ENCODE data around the gene PRF1.
"Not testable (repeated sequence)": the region's sequence is repeated elsewhere in the genome, so short reads cannot be mapped to it uniquely, and the experiment has no call there.

The PRF1 gene

DNA sequence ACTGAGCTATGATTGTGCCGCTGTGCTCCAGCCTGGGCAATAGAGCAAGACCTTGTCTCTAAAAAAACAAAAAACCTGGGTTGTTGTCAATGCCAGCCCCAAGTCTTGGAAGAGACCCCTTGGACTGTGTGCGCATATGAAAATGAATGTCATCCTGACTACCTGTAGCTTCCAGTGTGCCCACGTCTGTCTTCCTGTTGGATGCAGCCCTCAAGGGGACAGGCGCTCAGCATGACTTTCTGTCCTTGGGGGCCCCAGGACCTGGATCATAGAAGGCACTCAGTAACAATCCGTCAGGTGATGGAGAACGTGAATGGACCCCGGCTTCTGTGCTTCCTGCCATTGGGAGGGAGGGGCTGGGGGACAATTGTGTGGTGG, 9.0 kb downstream of the PRF1 start:
- DNase-seq: peak in 1 of 2 donors; percentile 9

DNA sequence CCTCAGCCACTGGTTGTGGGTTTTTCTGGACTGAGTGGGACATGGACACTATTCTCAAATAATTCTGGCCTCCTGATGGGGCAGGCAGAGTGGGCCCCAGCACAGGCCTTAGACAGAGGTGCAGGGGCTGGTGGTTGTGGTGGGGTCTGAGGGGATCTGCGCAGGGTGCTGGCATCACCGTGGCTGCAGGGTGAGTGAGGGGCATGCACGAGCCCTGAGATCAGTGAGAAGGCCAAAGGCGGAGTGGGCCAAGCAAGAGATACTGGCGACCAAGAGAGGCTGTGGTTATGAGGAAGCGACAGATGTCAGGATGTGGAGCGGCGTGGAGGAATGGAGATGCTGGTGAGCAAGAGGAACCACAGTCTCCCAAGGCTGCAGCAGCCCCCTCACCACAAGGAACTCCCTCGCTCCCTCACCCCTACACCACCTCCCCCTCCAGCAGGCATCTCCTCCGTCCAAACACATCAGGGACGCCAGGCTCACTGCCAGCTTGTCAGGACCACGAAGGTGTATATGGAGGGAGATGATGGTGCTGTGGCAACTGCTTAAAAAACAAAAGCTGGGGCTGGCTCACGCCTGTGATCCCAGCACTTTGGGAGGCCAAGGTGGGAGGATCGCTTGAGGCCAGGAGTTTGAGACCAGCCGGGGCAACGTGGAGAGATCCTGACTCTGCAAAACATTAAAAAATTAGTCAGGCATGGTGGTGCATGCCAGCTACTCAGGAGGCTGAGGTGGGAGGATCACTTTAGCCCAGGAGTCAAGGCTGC, 9.6 kb downstream of the PRF1 start:
- DNase-seq: peak in 1 of 2 donors; percentile 11

- peak in 1 of 2 donors; percentile 13 for DNase-seq
Measured at GRCh38 chr10:70592186-70592735, 10.3 kb downstream of the PRF1 start.

GRCh38 chr10:70590655-70591416, 11.7 kb downstream of the PRF1 start:
- peak in 1 of 2 donors; percentile 11 for DNase-seq

DNA sequence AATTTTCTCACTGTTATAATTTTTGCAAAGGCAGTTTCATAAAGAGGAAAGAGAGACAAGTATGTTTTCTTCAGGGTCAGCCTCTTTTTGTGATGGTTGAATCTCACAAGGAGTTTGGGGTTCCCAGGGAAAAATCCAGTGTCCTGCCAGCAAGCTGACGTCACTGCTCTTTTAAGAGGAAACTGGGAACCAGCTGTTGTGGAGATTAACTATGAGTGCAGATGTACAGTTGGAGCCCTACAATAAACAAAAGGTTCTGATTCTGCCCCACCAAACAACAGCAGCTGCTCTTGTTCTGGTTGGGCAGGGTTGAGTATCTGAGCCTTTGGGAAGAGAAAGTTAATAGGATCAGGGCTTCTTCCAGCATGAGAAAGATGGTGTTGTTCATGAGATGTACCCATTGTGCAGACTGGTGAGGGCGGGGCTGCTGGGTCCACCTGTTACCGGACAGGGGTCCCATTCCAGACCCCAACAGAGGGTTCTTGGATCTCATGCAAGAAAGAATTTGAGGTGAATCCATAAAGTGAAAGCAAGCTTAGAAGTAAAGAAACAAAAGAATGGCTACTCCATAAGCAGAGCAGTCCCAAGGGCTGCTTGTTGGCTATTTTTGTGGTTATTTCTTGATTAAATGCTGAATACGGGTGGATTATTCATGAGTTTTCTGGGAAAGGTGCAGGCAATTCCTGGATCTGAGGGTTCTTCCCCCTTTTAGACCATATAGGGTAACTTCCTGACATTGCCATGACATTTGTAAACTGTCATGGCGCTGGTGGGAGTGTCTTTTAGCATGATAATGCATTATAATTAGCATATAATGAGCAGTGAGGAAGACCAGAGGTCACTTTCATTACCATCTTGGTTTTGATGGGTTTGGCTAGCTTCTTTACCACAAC, 12.5 kb downstream of the PRF1 start:
- peak in 1 of 2 donors; percentile 12 for DNase-seq

- DNase-seq: peak in 1 of 2 donors; percentile 10
Measured at GRCh38 chr10:70588859-70589570, 13.5 kb downstream of the PRF1 start.

DNA sequence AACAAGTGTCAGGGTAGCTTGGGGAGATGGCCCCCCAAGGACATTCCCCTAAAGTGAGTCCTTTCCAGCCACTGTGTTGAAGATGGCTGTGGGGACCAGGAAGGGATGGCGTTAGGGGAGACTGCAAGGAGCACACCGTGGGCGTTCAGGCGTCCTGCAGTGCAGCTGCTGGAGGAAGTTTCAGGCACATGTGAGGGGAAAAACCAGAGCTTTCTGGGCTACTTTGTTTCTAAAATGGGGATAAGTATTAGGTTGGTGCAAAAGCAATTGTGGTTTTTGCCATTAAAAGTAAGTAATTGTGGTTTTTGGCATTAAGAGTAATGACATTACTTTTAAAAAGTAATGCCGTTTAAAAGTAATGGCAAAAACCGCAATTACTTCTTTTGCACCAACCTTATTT, 14.3 kb downstream of the PRF1 start:
- DNase-seq: peak in 1 of 2 donors; percentile 9

- DNase-seq: no peak
Measured at GRCh38 chr10:70587045-70587658, 15.4 kb downstream of the PRF1 start.

DNA sequence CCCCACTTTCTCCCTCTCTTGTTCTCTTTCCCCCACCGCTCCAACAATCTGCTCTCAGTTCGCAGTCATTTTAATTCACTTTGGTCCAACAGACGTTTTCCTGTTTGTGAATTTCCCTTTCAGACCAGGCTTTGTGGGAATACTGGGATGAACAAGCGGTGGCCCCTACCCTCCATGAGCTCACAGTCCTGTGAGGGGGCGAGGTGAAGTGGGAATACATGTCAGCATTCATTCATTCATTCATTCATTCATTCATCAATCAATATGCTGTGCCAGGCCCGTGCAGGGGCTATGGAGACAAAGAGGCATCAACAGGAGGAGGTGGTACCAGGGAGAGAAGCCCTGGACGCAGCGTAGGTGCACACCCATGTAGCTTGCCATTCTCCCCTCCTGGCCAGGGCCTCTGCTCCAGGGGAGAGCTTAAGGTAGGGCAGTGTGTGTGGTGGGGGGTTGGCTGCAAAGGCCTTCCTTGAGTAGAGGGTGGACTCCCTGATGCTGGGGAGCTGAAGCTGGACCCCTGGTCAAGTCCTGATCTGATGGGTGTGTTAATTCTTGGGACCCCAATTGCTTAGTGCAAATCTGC, 16.1 kb downstream of the PRF1 start:
- no peak for DNase-seq

- no peak for DNase-seq
Measured at GRCh38 chr10:70585578-70586169, 16.9 kb downstream of the PRF1 start.

GRCh38 chr10:70584909-70585544, 17.5 kb downstream of the PRF1 start:
- no peak for DNase-seq

DNA sequence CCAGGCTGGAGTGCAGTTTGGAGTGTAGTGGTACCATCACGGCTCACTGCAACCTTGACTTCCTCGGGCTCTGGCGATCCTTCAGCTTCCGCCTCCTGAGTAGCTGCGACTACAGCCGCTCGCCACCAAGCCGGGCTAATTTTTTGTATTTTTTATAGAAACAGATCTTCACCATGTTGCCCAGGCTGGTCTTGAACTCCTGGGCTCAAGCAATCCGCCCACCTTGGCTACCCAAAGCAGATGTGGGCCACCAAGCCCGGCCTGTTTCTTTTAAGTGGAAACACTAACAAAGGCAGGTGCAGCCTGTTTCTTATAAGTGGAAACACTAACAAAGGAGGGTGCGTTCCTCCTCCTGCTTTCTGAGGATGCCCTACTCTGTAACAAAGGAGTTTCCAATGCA, 18.2 kb downstream of the PRF1 start:
- no peak for DNase-seq

GRCh38 chr10:70583669-70584037, 18.9 kb downstream of the PRF1 start:
- no peak for DNase-seq

DNA sequence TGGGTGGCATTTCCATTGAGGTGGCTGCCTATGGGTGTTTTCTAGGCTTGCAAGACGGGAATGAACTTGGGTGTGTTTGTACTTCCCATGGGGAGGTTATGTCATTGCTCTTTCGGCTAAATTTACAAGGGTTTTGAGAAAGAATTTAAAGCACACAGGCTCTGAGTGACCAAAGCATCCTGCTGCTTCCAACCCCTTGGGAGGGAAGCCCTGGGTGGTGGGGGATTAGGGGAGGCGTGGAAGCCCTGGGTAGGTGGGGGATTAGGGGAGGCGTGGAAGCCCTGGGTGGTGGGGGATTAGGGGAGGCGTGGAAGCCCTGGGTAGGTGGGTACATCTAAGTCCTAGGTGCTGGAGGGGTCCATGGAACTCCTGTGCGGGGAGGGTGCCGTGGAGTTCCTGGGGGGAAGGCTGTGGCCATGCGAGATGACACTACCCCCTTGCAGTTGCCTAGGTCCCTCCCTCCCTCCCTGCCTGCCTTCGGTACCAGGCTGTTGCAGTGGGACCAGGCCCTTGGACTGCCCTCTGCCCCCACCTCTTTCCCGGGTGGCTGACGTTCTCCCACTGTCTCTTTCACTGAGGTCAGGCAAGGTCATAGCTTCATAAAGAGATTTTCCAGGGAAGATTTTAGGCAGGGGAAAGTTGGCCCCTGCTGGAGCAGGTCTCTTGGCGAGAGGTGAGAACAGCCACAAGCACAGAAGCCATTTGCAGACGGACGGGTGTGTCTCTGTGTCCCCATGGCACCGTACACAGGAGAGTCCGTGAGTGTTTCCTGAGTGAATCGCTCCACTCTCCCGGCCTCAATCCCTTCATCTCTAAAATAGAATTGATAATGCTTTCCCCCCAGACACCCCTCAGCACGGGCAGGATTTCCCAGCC, 19.5 kb downstream of the PRF1 start:
- no peak for DNase-seq

GRCh38 chr10:70581176-70581575, 21.4 kb downstream of the PRF1 start:
- DNase-seq: not testable (repeated sequence)

DNA sequence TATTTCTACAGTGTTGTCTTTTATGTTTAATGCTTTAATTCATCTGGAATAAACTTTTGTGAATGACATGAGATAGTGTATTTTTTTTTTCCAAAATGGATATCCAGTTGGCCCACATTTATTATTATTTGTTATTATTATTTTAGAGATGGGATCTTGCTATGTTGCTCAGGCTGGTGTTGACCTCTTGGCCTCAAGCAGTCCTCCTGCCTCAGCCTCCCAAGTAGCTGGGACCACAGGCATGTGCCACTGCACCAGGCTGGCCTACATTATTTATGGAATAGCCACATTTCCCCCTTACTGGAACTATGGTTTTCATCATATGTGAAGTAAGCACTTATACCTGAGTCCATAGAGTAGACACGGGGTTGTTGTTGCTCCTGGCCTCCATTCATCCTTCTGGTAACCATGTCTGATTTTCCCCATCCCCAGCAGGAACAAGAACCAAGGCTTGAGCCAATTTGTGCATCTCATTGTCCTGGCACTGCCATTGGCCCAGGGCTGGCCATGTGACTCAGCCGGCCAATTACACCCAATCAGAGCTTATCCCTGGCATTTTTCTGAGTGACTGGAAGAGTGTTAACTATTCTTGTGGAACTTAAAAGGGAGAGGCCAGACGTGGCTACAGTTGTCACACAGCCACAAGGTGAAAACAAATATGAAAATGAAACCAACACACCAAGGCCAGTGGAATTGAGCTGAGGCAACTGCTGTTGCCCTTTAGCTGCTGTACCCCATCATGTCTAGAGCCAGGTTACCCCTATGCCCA, 23.1 kb downstream of the PRF1 start:
- no peak for DNase-seq

GRCh38 chr10:70578371-70578947, 24.1 kb downstream of the PRF1 start:
- peak; percentile 65 to 74 for DNase-seq

DNA sequence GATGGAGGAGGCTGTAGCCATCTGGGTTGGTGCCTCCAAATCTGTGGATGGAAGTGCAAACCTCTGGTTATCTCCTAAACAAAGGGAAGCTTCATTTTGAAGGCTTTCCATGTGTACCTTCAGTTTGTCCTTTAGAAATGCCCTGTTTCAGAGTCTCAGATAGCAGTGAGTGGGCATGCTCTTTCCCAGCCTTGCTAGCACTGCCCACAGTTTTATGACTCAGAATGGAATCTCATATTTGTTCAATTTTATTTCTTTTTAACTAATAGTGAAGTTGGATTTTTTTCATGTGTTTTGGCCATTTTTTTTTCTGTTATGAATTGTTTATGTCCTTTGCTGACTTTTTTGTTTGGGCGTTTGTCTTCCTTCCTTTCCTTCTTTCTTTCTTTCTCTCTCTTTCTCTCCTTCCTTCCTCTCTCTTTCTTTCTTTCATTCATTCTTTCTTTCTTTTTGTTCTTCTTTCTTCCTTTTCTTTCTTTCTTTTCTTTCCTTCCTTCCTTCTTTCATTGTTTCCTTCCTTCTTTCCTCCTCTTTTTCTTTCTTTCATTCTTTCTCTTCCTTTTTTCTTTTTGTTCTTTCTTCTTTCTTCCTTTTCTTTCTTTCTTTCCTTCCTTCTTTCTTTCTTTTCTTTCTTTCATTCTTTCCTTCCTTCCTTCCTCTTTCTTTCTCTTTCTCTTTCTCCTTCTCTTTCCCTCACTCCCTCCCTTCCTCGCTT, 25.6 kb downstream of the PRF1 start:
- DNase-seq: no peak
